HepG2 (cell line): Measurements from ENCODE around the gene ASCC2. TPM values are rescaled to one million over a fixed set of nuclear protein-coding genes. Genes with fewer than 3 reads are reported as not detected.

Experiments used
- DNMT3B ChIP-seq: conservative IDR thresholded peaks from 2 replicates; pipeline ENCODE4 v1.6.1; 2016; ENCODE audit warnings: missing biosample characterization, control low read depth
- DRAP1 ChIP-seq: IDR thresholded peaks from 2 replicates; pipeline ENCODE4 v1.6.1; 2016; ENCODE audit warnings: missing genetic modification reagents, missing compliant biosample characterization
- ESRRA ChIP-seq: sonication (generic); formaldehyde crosslinking; IDR thresholded peaks from 2 replicates; pipeline ENCODE4 v1.5.1; 2020; ENCODE audit warnings: mild to moderate bottlenecking, low read depth, missing genetic modification reagents
- HCFC1 ChIP-seq: fragments of 150-350 bp; IDR thresholded peaks from 2 replicates; pipeline ENCODE4 v1.6.1; 2014; ENCODE audit warnings: low read depth, low read length
- MAFF ChIP-seq: IDR thresholded peaks from 2 replicates; pipeline ENCODE4 v1.6.1; 2011; ENCODE audit warnings: low read depth, low read length, improper control_type of control experiment
- MYPOP ChIP-seq: sonication (generic); formaldehyde crosslinking; IDR thresholded peaks from 2 replicates; pipeline ENCODE4 v1.8.1; 2023; ENCODE audit warnings: mild to moderate bottlenecking, moderate library complexity, missing genetic modification reagents
- NCOA1 ChIP-seq: sonication (generic); formaldehyde crosslinking; IDR thresholded peaks from 2 replicates; pipeline ENCODE4 v1.9.0; 2021; ENCODE audit warnings: missing genetic modification reagents
- PLSCR1 ChIP-seq: sonication (generic); formaldehyde crosslinking; IDR thresholded peaks from 2 replicates; pipeline ENCODE4 v1.5.0; 2020; ENCODE audit warnings: missing genetic modification reagents, mild to moderate bottlenecking, borderline replicate concordance
- PRDM10 ChIP-seq: sonication (generic); formaldehyde crosslinking; IDR thresholded peaks from 2 replicates; pipeline ENCODE4 v1.4.0; 2020; ENCODE audit warnings: low read depth, missing genetic modification reagents
- SMAD9 ChIP-seq: sonication (generic); formaldehyde crosslinking; IDR thresholded peaks from 2 replicates; pipeline ENCODE4 v1.5.1; 2020; ENCODE audit warnings: mild to moderate bottlenecking, missing genetic modification reagents
- SMARCE1 ChIP-seq: fragments of 450-650 bp; IDR thresholded peaks from 2 replicates; pipeline ENCODE4 v1.6.1; 2017; ENCODE audit warnings: borderline replicate concordance
- TRIM22 ChIP-seq: fragments of 450-650 bp; IDR thresholded peaks from 2 replicates; pipeline ENCODE4 v1.6.1; 2017
- ZBTB20 ChIP-seq: sonication (generic); formaldehyde crosslinking; IDR thresholded peaks from 2 replicates; pipeline ENCODE4 v1.8.1; 2023; ENCODE audit warnings: missing genetic modification reagents, low read depth, mild to moderate bottlenecking, borderline replicate concordance
- ZBTB49 ChIP-seq: sonication (generic); formaldehyde crosslinking; IDR thresholded peaks from 2 replicates; pipeline ENCODE4 v1.4.0; 2020; ENCODE audit warnings: missing genetic modification reagents, borderline replicate concordance
- ZNF597 ChIP-seq: sonication (generic); formaldehyde crosslinking; IDR thresholded peaks from 2 replicates; pipeline ENCODE4 v1.5.0; 2020; ENCODE audit warnings: missing genetic modification reagents
- ZNF766 ChIP-seq: sonication (generic); formaldehyde crosslinking; IDR thresholded peaks from 2 replicates; pipeline ENCODE4 v1.5.0; 2020; ENCODE audit warnings: missing genetic modification reagents, borderline replicate concordance
- polyA plus RNA-seq, 8 experiments: library from polyadenylated mRNA; depleted of rRNA in 3 of 8; stranded (reverse) in 7 of 8; unstranded in 1 of 8; fragments of >200 nt; fragmentation: Illumina TruSeq in 4 of 8; extraction: Trizol in 4 of 8; gene quantifications; 2 replicates each; pipeline versions ENCODE4 v1.2.1 to v1.2.3, GENCODE V29; 2011 to 2016; ENCODE audit warnings: low read depth in 4 of 8, missing spikeins in 1 of 8, mixed read lengths in 1 of 8; ENCODE audit not compliant: insufficient read depth in 1 of 8
- total RNA-seq, 5 experiments: library from RNA; depleted of rRNA; stranded (reverse); fragments of >200 nt; fragmentation: Illumina TruSeq; extraction: Trizol; gene quantifications; 2 replicates each; pipeline ENCODE4 v1.2.3, GENCODE V29; 2016; ENCODE audit warnings: low read depth in 1 of 5

The ASCC2 gene
- total and polyA plus RNA-seq, 2 of the 13 experiments (the other 11 are each of a cell fraction or from before 2014, with no cell fraction given): 26.2 to 26.3 TPM

GRCh38 chr22:29883045-29883774 is 45.1 kb upstream of the ASCC2 start, which contains the start of gene MTMR3 (continued):
- no peak for TF ChIP-seq SMAD9 (CRISPR knock-in tag)
- no peak for TF ChIP-seq PLSCR1 (CRISPR knock-in tag)
- TF ChIP-seq ZNF597 (CRISPR knock-in tag): no peak
- TF ChIP-seq SMARCE1: no peak
- TF ChIP-seq MYPOP (CRISPR knock-in tag): 0 out of 2 replicates have a peak, but pooled peaks have one; percentile 19
- no peak for TF ChIP-seq ZBTB20 (CRISPR knock-in tag)
- no peak for TF ChIP-seq DNMT3B (CRISPR knock-in tag)
- no peak for TF ChIP-seq ESRRA
- TF ChIP-seq PRDM10 (CRISPR knock-in tag): no peak
- TF ChIP-seq MAFF: no peak
- no peak for TF ChIP-seq TRIM22
- TF ChIP-seq DRAP1 (CRISPR knock-in tag): peak; percentile 35; the same call in 1 of the 2 replicates
- TF ChIP-seq ZNF766: no peak
- no peak for TF ChIP-seq ZBTB49 (CRISPR knock-in tag)
- TF ChIP-seq HCFC1: no peak
- 0 out of 2 replicates have a peak, but pooled peaks have one; percentile 73 for TF ChIP-seq NCOA1 (CRISPR knock-in tag)
